AG04450 (cell line): Measurements from ENCODE around the gene SLC5A9. TPM values are rescaled to one million over a fixed set of nuclear protein-coding genes. Genes with fewer than 3 reads are reported as not detected.

Source experiments
- CTCF ChIA-PET: fragments of 300-600, 350-600 bp; formaldehyde crosslinking; extraction: SDS; loops from one replicate; lab custom pipeline; 2022; ENCODE audit warnings: antibody characterized with exemption, inconsistent platforms; lab: Charles Lee
- POLR2A ChIA-PET: fragments of 350-600 bp; formaldehyde crosslinking; extraction: SDS; loops from one replicate; lab custom pipeline; 2021; ENCODE audit warnings: antibody characterized with exemption, inconsistent platforms; lab: Yijun Ruan, JAX
- DNase-seq: peaks from one replicate; pipeline ENCODE4 v3.0.0-alpha.2; 2011; ENCODE audit warnings: low read depth, low spot score
- H3K27ac ChIP-seq: one replicate; pipeline ENCODE4 v1.5.1; 2012; ENCODE audit warnings: low read depth, low read length, control low read depth
- H3K27me3 ChIP-seq: one replicate; pipeline ENCODE4 v1.6.0; 2012; ENCODE audit warnings: low read length; ENCODE audit not compliant: control insufficient read depth, insufficient read depth
- H3K4me3 ChIP-seq: 2 replicates; pipeline ENCODE4 v1.5.1; 2011; ENCODE audit warnings: mild to moderate bottlenecking, low read depth, low read length, control low read depth
- H3K9me3 ChIP-seq: 2 replicates; pipeline ENCODE4 v1.5.1; 2012; ENCODE audit warnings: low read length; ENCODE audit not compliant: control insufficient read depth, insufficient read depth
- CTCF ChIP-seq: IDR thresholded peaks from 2 replicates; pipeline ENCODE4 v1.5.1; 2011; ENCODE audit warnings: low read depth, low read length, control low read depth, inconsistent platforms
- polyA plus RNA-seq: library from polyadenylated mRNA; depleted of rRNA; stranded (reverse); fragments of >200 nt; gene quantifications from 2 replicates; pipeline ENCODE4 v1.2.3, GENCODE V29; 2011

SLC5A9 gene
- polyA plus RNA-seq, 1 experiment, result not detected

DNA sequence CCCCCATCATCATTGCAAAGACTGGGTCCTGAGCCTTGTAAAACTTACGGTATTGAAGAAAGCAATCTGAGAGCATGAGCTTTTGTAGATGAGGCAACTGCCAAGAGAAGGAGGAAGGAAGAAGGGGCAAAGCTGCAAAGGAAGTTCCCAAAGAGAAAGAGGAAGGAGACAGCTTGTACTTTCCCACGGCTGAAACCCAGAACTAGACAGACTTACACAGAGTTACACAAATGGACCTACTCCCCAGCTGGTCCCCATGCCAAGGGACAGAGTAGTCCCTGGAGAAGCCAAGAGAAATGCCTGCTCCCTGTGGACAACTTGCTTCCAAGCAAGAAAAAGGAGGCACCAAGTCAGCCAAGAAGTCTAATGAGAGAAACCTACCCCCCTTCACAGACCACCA is 22.6 kb downstream of the SLC5A9 start:
- no peak overlapping the region for H3K4me3 ChIP-seq
- no peak for DNase-seq
- no peak overlapping the region for H3K27ac ChIP-seq
- no peaks in the 10 kb centered on the region for H3K27me3 ChIP-seq
- POLR2A ChIA-PET, result no interaction called here
- no peak for TF ChIP-seq CTCF
- no peaks in the 10 kb centered on the region for H3K9me3 ChIP-seq
- CTCF ChIA-PET, result interaction anchor here (1.0 kb wide), 1 partner anchor 42 kb away, joined by 3 read pairs; no protein-coding TSS in a partner anchor

- no peaks in the 10 kb centered on the region for H3K27me3 ChIP-seq
- H3K4me3 ChIP-seq, result no peak overlapping the region
- TF ChIP-seq CTCF, result no peak
- ChIA-PET CTCF (no interaction called here), POLR2A (no interaction called here)
- no peak overlapping the region for H3K27ac ChIP-seq
- H3K9me3 ChIP-seq, result no peaks in the 10 kb centered on the region
- DNase-seq, result no peak
Measured at GRCh38 chr1:48246727-48247126, 24.2 kb downstream of the SLC5A9 start.

DNA sequence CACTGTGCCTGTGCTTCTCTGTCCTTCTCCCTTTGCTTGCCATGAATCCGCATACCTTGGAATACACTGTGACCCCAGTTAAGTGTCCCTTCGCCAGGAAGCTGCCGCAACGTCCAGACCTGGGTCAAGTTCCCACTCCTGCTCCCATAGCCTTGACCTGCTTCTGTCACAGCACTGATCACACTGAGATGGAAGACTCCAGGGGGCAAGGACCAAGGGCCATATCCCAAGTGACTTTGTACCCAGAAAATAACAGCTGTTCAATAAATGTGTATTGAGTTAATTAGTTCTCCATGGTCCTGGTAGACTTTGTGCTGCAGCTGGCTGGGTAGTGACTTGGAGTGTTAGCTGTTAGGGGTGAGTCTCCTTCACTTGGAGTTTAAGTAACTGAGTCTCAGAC is 25.8 kb downstream of the SLC5A9 start:
- ChIA-PET CTCF (no interaction called here), POLR2A (interaction anchor here (0.6 kb wide), 1 partner anchor 52 kb away, joined by 8 read pairs; no protein-coding TSS in a partner anchor)
- no peaks in the 10 kb centered on the region for H3K27me3 ChIP-seq
- H3K9me3 ChIP-seq, result no peaks in the 10 kb centered on the region
- no peak overlapping the region for H3K4me3 ChIP-seq
- no peak for TF ChIP-seq CTCF
- DNase-seq, result no peak
- H3K27ac ChIP-seq, result no peak overlapping the region

- no peak overlapping the region for H3K27ac ChIP-seq
- no peak overlapping the region for H3K4me3 ChIP-seq
- H3K9me3 ChIP-seq, result no peaks in the 10 kb centered on the region
- ChIA-PET POLR2A (no interaction called here), CTCF (interaction anchor here (2.3 kb wide), 1 partner anchor 248 kb away, joined by 6 read pairs; no protein-coding TSS in a partner anchor)
- no peak for DNase-seq
- H3K27me3 ChIP-seq, result no peaks in the 10 kb centered on the region
- TF ChIP-seq CTCF, result no peak
Measured at GRCh38 chr1:48249868-48250267, 27.4 kb downstream of the SLC5A9 start.

DNA sequence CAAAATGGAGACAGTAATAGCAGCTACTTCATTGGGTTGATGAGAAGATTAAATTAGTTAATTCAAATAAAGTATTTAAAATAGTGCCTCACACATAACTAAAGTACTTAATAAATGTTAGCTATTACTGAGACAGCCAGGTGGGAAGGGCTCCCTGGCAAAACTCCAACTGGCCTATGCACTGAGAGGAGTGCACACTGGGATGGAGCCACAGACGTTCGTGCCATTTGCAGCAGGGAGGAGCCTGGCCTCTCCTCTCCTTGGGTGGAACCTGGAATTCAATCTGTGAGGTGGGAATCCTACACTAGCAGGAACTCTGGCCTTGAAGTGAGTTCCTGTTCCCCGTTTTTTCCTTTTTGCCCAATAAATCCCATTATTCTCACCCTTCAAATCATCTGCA is 28.1 kb downstream of the SLC5A9 start:
- Histone ChIP-seq H3K9me3 (no peaks in the 10 kb centered on the region), H3K27ac (no peak overlapping the region), H3K4me3 (no peak overlapping the region), H3K27me3 (no peaks in the 10 kb centered on the region)
- POLR2A ChIA-PET, result no interaction called here
- no peak for TF ChIP-seq CTCF
- CTCF ChIA-PET, result interaction anchor here (2.3 kb wide), 1 partner anchor 247 kb away, joined by 6 read pairs; no protein-coding TSS in a partner anchor
- DNase-seq, result no peak
